H1 (cell line): ENCODE data around the gene CASK. TPM values are rescaled to one million over a fixed set of nuclear protein-coding genes. Genes with fewer than 3 reads are reported as not detected.

Experiments
- CTCF ChIA-PET: fragments of 300-600 bp; sonication (Branson Sonifier 250); formaldehyde crosslinking; loops from one replicate; lab custom pipeline; 2021; ENCODE audit not compliant: partially characterized antibody; lab: Charles Lee
- POLR2A ChIA-PET: fragments of 300-600 bp; sonication (Branson Sonifier 250); formaldehyde crosslinking; loops from one replicate; lab custom pipeline; 2021; ENCODE audit warnings: inconsistent platforms; ENCODE audit not compliant: partially characterized antibody; lab: Charles Lee
- DNase-seq, 2 experiments: peaks; one replicate each; pipeline versions ENCODE4 v3.0.0 to v3.0.0-alpha.2; 2010 to 2022; ENCODE audit warnings: low spot score in 2 of 2, low read depth in 1 of 2, mixed read lengths in 1 of 2
- FAIRE-seq: peaks from 2 replicates; lab custom pipeline; 2011; peaks lifted over from hg19 to GRCh38; lab: Jason Lieb, UNC
- H2AFZ ChIP-seq: 2 replicates; pipeline ENCODE4 v1.8.1; 2012; ENCODE audit warnings: low read length, inconsistent platforms
- H2AK5ac ChIP-seq: 2 replicates; pipeline ENCODE4 v1.6.1; 2013; ENCODE audit warnings: low read depth, low read length
- H2BK120ac ChIP-seq: replicated peaks from 2 replicates; pipeline ENCODE3; 2013; ENCODE audit warnings: low read depth, low read length, inconsistent platforms
- H2BK12ac ChIP-seq: 2 replicates; pipeline ENCODE4 v1.6.1; 2013; ENCODE audit warnings: low read depth, low read length
- H2BK15ac ChIP-seq: 2 replicates; pipeline ENCODE4 v1.6.1; 2013; ENCODE audit warnings: low read length
- H2BK20ac ChIP-seq: 2 replicates; pipeline ENCODE4 v1.6.1; 2013; ENCODE audit warnings: low read length
- H2BK5ac ChIP-seq: 2 replicates; pipeline ENCODE4 v1.6.1; 2013; ENCODE audit warnings: low read depth, low read length
- H3K14ac ChIP-seq: 2 replicates; pipeline ENCODE4 v1.6.1; 2013; ENCODE audit warnings: inconsistent platforms; ENCODE audit not compliant: insufficient read length
- H3K18ac ChIP-seq: 2 replicates; pipeline ENCODE4 v1.6.1; 2013; ENCODE audit warnings: low read length; ENCODE audit errors: extremely low read depth
- H3K23ac ChIP-seq: 2 replicates; pipeline ENCODE4 v1.6.1; 2013; ENCODE audit warnings: inconsistent platforms; ENCODE audit not compliant: insufficient read length
- H3K23me2 ChIP-seq: 2 replicates; pipeline ENCODE4 v1.6.1; 2013; ENCODE audit warnings: low read depth, low read length
- H3K27ac ChIP-seq: 2 replicates; pipeline ENCODE4 v1.6.1; 2011; ENCODE audit warnings: low read depth, low read length, inconsistent platforms
- H3K27me3 ChIP-seq, 4 experiments: replicated peaks in 1 of 4; 1 replicate in 1 of 4; 2 replicates in 3 of 4; pipeline versions ENCODE4 v1.6.1 to v1.8.1; 2011 to 2013; ENCODE audit warnings: low read length in 3 of 4, mild to moderate bottlenecking in 3 of 4, inconsistent platforms in 2 of 4, mixed read lengths in 2 of 4, moderate library complexity in 1 of 4; ENCODE audit not compliant: control insufficient read depth in 3 of 4, insufficient read depth in 3 of 4; ENCODE audit errors: extremely low read depth in 1 of 4
- H3K36me3 ChIP-seq, 4 experiments: 2 replicates each; pipeline versions ENCODE4 v1.6.1 to v1.8.1; 2011 to 2013; ENCODE audit warnings: mild to moderate bottlenecking in 4 of 4, low read length in 3 of 4, moderate library complexity in 2 of 4, control low read depth in 1 of 4, inconsistent platforms in 1 of 4; ENCODE audit not compliant: insufficient read depth in 4 of 4, control insufficient read depth in 2 of 4
- H3K4ac ChIP-seq: replicated peaks from 2 replicates; pipeline ENCODE3; 2013; ENCODE audit warnings: low read length, low read depth, mixed read lengths, inconsistent platforms; ENCODE audit not compliant: insufficient read length
- H3K4me1 ChIP-seq, 4 experiments: replicated peaks in 1 of 4; 1 replicate in 1 of 4; 2 replicates in 3 of 4; pipeline versions ENCODE4 v1.6.1 to v1.8.1; 2011 to 2013; ENCODE audit warnings: low read length in 3 of 4, inconsistent platforms in 2 of 4, mixed read lengths in 1 of 4; ENCODE audit not compliant: insufficient read depth in 4 of 4, control insufficient read depth in 3 of 4
- H3K4me2 ChIP-seq, 2 experiments: 2 replicates each; pipeline versions ENCODE4 v1.6.1 to v1.8.1; 2011 to 2013; ENCODE audit warnings: low read depth in 2 of 2, low read length in 2 of 2, control low read depth in 1 of 2, inconsistent platforms in 1 of 2, mild to moderate bottlenecking in 1 of 2; ENCODE audit not compliant: insufficient read depth in 1 of 2
- H3K4me3 ChIP-seq, 4 experiments: fragments of 200-600, 300-600 bp in 1 of 4; sonication (generic), shearing (Covaris generic), sonication (Bioruptor Twin) in 1 of 4; 2 replicates each; pipeline versions ENCODE4 v1.5.1 to v1.8.1; 2011 to 2016; ENCODE audit warnings: low read length in 4 of 4, low read depth in 3 of 4, control low read depth in 2 of 4, inconsistent platforms in 2 of 4, mild to moderate bottlenecking in 2 of 4, mixed read lengths in 1 of 4, moderate library complexity in 1 of 4; ENCODE audit not compliant: insufficient read depth in 2 of 4; ENCODE audit errors: extremely low read depth in 1 of 4
- H3K56ac ChIP-seq: replicated peaks from 2 replicates; pipeline ENCODE3; 2013; ENCODE audit warnings: low read depth, mild to moderate bottlenecking, mixed read lengths, low read length, inconsistent platforms; ENCODE audit not compliant: insufficient read length
- H3K79me1 ChIP-seq: 2 replicates; pipeline ENCODE4 v1.6.1; 2013; ENCODE audit warnings: low read depth, low read length, control low read depth
- H3K79me2 ChIP-seq, 2 experiments: 2 replicates each; pipeline versions ENCODE4 v1.6.1 to v1.8.1; 2012 to 2013; ENCODE audit warnings: low read length in 2 of 2, mild to moderate bottlenecking in 2 of 2, inconsistent platforms in 1 of 2; ENCODE audit not compliant: insufficient read depth in 2 of 2, control insufficient read depth in 1 of 2
- H3K9ac ChIP-seq, 4 experiments: replicated peaks in 1 of 4; 1 replicate in 1 of 4; 2 replicates in 3 of 4; pipeline versions ENCODE4 v1.6.1 to v1.8.1; 2011 to 2013; ENCODE audit warnings: low read depth in 3 of 4, low read length in 3 of 4, control low read depth in 2 of 4, mild to moderate bottlenecking in 2 of 4, moderate library complexity in 2 of 4, inconsistent platforms in 1 of 4; ENCODE audit errors: extremely low read depth in 1 of 4
- H3K9me3 ChIP-seq, 2 experiments: 2 replicates each; pipeline versions ENCODE4 v1.6.1 to v1.8.1; 2012 to 2013; ENCODE audit warnings: mild to moderate bottlenecking in 2 of 2, moderate library complexity in 2 of 2, control low read depth in 1 of 2, inconsistent platforms in 1 of 2, low read depth in 1 of 2, low read length in 1 of 2, mixed read lengths in 1 of 2; ENCODE audit not compliant: insufficient read depth in 2 of 2
- H4K20me1 ChIP-seq, 2 experiments: replicated peaks in 1 of 2; 2 replicates each; pipeline versions ENCODE3 to v1.8.1; 2011 to 2013; ENCODE audit warnings: inconsistent platforms in 2 of 2, low read length in 2 of 2, mild to moderate bottlenecking in 1 of 2; ENCODE audit not compliant: insufficient read depth in 2 of 2, control insufficient read depth in 1 of 2
- H4K5ac ChIP-seq: 2 replicates; pipeline ENCODE4 v1.6.1; 2013; ENCODE audit warnings: low read length, low read depth, mixed read lengths, inconsistent platforms; ENCODE audit not compliant: insufficient read length
- H4K8ac ChIP-seq: 2 replicates; pipeline ENCODE4 v1.8.0; 2013; ENCODE audit warnings: mild to moderate bottlenecking, moderate library complexity, low read length, inconsistent platforms; ENCODE audit not compliant: insufficient read depth; ENCODE audit errors: extremely low read depth
- H4K91ac ChIP-seq: replicated peaks from 2 replicates; pipeline ENCODE3; 2013; ENCODE audit warnings: low read length, mixed read lengths, inconsistent platforms; ENCODE audit not compliant: insufficient read length
- BACH1 ChIP-seq: IDR thresholded peaks from 2 replicates; pipeline ENCODE4 v1.6.1; 2012; ENCODE audit warnings: low read length, improper control_type of control experiment
- BCL11A ChIP-seq, 2 experiments: IDR thresholded peaks; one replicate each; pipeline ENCODE4 v1.6.1; 2011; ENCODE audit warnings: low read depth in 2 of 2, low read length in 2 of 2, mild to moderate bottlenecking in 2 of 2
- CHD1 ChIP-seq: IDR thresholded peaks from 2 replicates; pipeline ENCODE4 v1.6.1; 2012; ENCODE audit warnings: low read depth, low read length, improper control_type of control experiment
- HDAC2 ChIP-seq, 2 experiments: fragments of 300-600 bp in 1 of 2; sonication (generic) in 1 of 2; IDR thresholded peaks; 2 replicates each; pipeline ENCODE4 v1.6.1; 2011 to 2012; ENCODE audit warnings: low read depth in 2 of 2, low read length in 2 of 2, mild to moderate bottlenecking in 2 of 2, moderate library complexity in 2 of 2, borderline replicate concordance in 1 of 2, inconsistent platforms in 1 of 2
- RAD21 ChIP-seq, 2 experiments: IDR thresholded peaks in 1 of 2; conservative IDR thresholded peaks in 1 of 2; 2 replicates each; pipeline ENCODE4 v1.6.1; 2011; ENCODE audit warnings: low read depth in 2 of 2, low read length in 2 of 2, improper control_type of control experiment in 1 of 2, inconsistent platforms in 1 of 2, mild to moderate bottlenecking in 1 of 2, moderate library complexity in 1 of 2
- RBBP5 ChIP-seq: IDR thresholded peaks from 2 replicates; pipeline ENCODE4 v1.7.1; 2012; ENCODE audit warnings: low read depth, mild to moderate bottlenecking, inconsistent platforms, low read length, moderate library complexity, borderline replicate concordance
- RFX5 ChIP-seq: IDR thresholded peaks from 2 replicates; pipeline ENCODE4 v1.6.1; 2011; ENCODE audit warnings: low read depth, low read length, improper control_type of control experiment, borderline replicate concordance
- SP1 ChIP-seq: IDR thresholded peaks from 2 replicates; pipeline ENCODE4 v1.6.1; 2011; ENCODE audit warnings: low read depth, low read length
- SP4 ChIP-seq: IDR thresholded peaks from 2 replicates; pipeline ENCODE4 v1.6.1; 2012; ENCODE audit warnings: low read length, inconsistent platforms
- TAF7 ChIP-seq: optimal IDR thresholded peaks from 2 replicates; pipeline ENCODE3; 2011; ENCODE audit warnings: low read depth, mild to moderate bottlenecking, inconsistent platforms, low read length, moderate library complexity, borderline replicate concordance
- TCF12 ChIP-seq: IDR thresholded peaks from 2 replicates; pipeline ENCODE4 v1.6.1; 2011; ENCODE audit warnings: low read depth, mild to moderate bottlenecking, low read length
- YY1 ChIP-seq: IDR thresholded peaks from 2 replicates; pipeline ENCODE4 v1.6.1; 2011; ENCODE audit warnings: low read depth, mild to moderate bottlenecking, low read length
- WGBS, 2 experiments: shearing (Covaris generic) in 1 of 2; methylation state at CpG; one replicate each; pipeline versions ENCODE4 v1.1.6 to v1.1.7; 2013 to 2015; ENCODE audit warnings: low lambda C conversion rate in 2 of 2, mixed read lengths in 2 of 2, inconsistent platforms in 1 of 2, low coverage in 1 of 2, missing lambda C conversion rate in 1 of 2; ENCODE audit not compliant: insufficient replicate concordance in 2 of 2, insufficient coverage in 1 of 2, insufficient read length in 1 of 2; ENCODE audit errors: extremely low coverage in 1 of 2, missing lambda C conversion rate in 1 of 2; 5-methylcytosine and 5-hydroxymethylcytosine counted together
- polyA plus RNA-seq, 7 experiments: library from polyadenylated mRNA; depleted of rRNA in 3 of 7; stranded (reverse) in 5 of 7; unstranded in 2 of 7; fragments of >200 nt in 5 of 7; fragments of 200-250 nt in 2 of 7; gene quantifications; 1 replicate in 5 of 7; 2 replicates in 1 of 7; 4 replicates in 1 of 7; pipeline versions ENCODE4 v1.2.1 to v1.2.3, GENCODE V29; 2011 to 2013; ENCODE audit warnings: missing spikeins in 2 of 7, mixed read lengths in 2 of 7
- total RNA-seq: library from RNA; stranded (reverse); fragmentation: NEBNext Ultra II Directional; extraction: Animal tissue kit (Norgen Biotek cat#: 25700); gene quantifications from 2 replicates; pipeline ENCODE4 v1.2.1, GENCODE V29; 2021
- TF ChIP-seq, protein P1 (sequence below): IDR thresholded peaks from 2 replicates; pipeline ENCODE4 v1.6.1; 2011; ENCODE audit warnings: low read length, improper control_type of control experiment

Gene CASK
- total and polyA plus RNA-seq, 2 of the 8 experiments (the other 6 are each of a cell fraction or from before 2014, with no cell fraction given): 21.6 to 55.1 TPM

DNA sequence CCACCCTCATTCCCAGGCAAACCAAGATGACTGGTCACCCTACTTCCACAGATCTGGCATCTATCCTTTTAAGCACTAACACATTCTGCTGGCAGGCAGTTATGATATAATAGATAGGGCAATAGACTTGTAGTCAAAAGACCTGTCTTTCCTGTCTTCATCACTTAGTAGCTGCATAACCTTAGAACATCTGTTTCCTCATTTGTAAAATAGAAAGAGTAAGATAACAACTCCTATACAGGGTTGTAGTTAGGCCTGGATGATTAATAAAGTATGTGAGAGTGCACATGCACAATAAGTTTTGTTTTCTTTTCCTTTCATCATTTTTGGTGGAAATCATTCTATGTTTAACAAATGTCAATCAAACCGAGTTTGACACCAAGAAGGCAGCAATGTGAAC, 127.3 kb downstream of the CASK start:
- Histone ChIP-seq H2BK20ac (no peak overlapping the region), H3K4me3 (no peak overlapping the region), H3K36me3 (no peaks in the 10 kb centered on the region), H4K8ac (no peak overlapping the region), H3K23ac (no peak overlapping the region), H3K18ac (no peak overlapping the region), H4K5ac (no peak overlapping the region), H2BK12ac (no peak overlapping the region), H3K4me2 (no peak overlapping the region), H3K23me2 (no peaks in the 10 kb centered on the region), H2BK120ac (no peak overlapping the region), H3K4me1 (no peaks in the 10 kb centered on the region; a peak in 1 of 7 replicates), H3K56ac (no peak overlapping the region), H3K79me2 (peaks cover 0 to 8% of the 10 kb centered on the region in 2 experiments; a peak in 2 of 4 replicates), H2AFZ (no peak overlapping the region), H3K4ac (no peak overlapping the region), H4K91ac (no peak overlapping the region), H3K27me3 (no peaks in the 10 kb centered on the region), H3K79me1 (peaks cover 2% of the 10 kb centered on the region; the same call in 1 of the 2 replicates), H3K9me3 (0 out of 4 replicates have a peak, but pooled peaks cover 0 to under 1% of the 10 kb centered on the region in 2 experiments), H2BK5ac (no peak overlapping the region), H3K14ac (no peak overlapping the region), H2AK5ac (no peak overlapping the region), H4K20me1 (peaks cover 0 to 1% of the 10 kb centered on the region in 2 experiments), H3K27ac (no peak overlapping the region), H3K9ac (no peak overlapping the region), H2BK15ac (no peak overlapping the region)
- FAIRE-seq (no peak), DNase-seq (no peak)
- CTCF ChIA-PET: interaction anchor here (0.6 to 1.0 kb wide), 3 partner anchors 12 to 507 kb away, joined by 3 read pairs; no protein-coding TSS in a partner anchor
- POLR2A ChIA-PET: no interaction called here
- 92% methylated on average over 1 of the region's 1 CpG; no CpG with 5 or more reads in 1 of the 2 experiments for WGBS, 2 experiments
- no peak for TF ChIP-seq RAD21 (IDR thresholded peaks at IDR 0.05 in 1 of 2, conservative IDR thresholded peaks at IDR 0.05 in 1 of 2; ENCODE audit: low read depth in 2 of 2, low read length in 2 of 2)
- TF ChIP-seq RBBP5: no peak
- TF ChIP-seq TAF7: no peak
- no peak for TF ChIP-seq BCL11A (IDR thresholded peaks at IDR 0.05; ENCODE audit: low read depth in 2 of 2, low read length in 2 of 2)
- TF ChIP-seq TCF12: no peak
- no peak for TF ChIP-seq RFX5
- no peak for TF ChIP-seq BACH1
- no peak for TF ChIP-seq CHD1
- TF ChIP-seq SP1: no peak
- TF ChIP-seq YY1: no peak
- no peak for TF ChIP-seq HDAC2 (IDR thresholded peaks at IDR 0.05; ENCODE audit: borderline replicate concordance in 1 of 2, low read depth in 2 of 2, low read length in 2 of 2)
- no peak for TF ChIP-seq SP4
- TF ChIP-seq, protein P1, sequence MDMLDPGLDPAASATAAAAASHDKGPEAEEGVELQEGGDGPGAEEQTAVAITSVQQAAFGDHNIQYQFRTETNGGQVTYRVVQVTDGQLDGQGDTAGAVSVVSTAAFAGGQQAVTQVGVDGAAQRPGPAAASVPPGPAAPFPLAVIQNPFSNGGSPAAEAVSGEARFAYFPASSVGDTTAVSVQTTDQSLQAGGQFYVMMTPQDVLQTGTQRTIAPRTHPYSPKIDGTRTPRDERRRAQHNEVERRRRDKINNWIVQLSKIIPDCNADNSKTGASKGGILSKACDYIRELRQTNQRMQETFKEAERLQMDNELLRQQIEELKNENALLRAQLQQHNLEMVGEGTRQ: no peak
